ENCODE results near the gene UNC93B1. TPM values are rescaled to one million over a fixed set of nuclear protein-coding genes. Genes with fewer than 3 reads are reported as not detected.
A peak's percentile ranks its signal among the peaks of the same experiment; 100 is the strongest.

Gene UNC93B1
- total RNA-seq, 2 experiments from 2014 or later: 21.3 to 22.0 TPM

DNA sequence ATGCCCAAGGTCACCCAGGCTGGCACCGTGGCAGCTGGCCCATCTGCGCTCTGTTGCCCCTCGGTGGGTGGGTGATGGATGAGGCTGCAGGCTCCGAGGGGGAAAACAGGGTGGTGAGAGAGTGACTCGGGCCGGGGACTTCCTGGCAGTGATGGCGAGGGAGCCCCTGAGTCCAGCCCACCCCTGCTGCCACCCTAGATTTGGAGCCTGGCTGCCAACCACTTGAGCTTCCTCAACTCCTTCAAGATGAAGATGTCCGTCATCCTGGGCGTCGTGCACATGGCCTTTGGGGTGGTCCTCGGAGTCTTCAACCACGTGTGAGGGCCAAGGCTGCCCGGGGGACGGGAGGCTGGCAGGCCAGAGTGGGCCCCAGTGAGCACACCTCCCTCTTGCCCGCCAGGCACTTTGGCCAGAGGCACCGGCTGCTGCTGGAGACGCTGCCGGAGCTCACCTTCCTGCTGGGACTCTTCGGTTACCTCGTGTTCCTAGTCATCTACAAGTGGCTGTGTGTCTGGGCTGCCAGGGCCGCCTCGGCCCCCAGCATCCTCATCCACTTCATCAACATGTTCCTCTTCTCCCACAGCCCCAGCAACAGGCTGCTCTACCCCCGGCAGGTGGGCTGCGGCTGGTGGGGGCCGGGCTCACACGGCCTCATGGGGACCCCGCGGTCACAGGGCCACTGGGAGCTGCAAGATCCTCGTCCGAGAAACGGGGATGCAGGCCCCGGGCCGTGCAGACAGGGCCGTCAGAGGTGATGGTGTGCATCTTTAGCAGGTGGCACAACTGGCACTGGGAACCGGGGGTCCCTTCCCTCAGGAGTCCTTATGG, 45.0 kb upstream of the UNC93B1 start:
- Histone ChIP-seq H3K27ac (ENCODE audit: low read depth in 1 of 2, low read length in 2 of 2) (no peak overlapping the region), H3K27me3 (ENCODE audit: control insufficient read depth in 1 of 2, insufficient read depth in 2 of 2, low read length in 2 of 2) (no peaks in the 10 kb centered on the region), H3K4me1 (ENCODE audit: insufficient read depth, low read length) (no peaks in the 10 kb centered on the region), H3K4me3 (ENCODE audit: low read length) (no peak overlapping the region), H3K9me3 (ENCODE audit: control insufficient read depth in 1 of 2, insufficient read depth in 1 of 2, low read length in 2 of 2) (no peaks in the 10 kb centered on the region), H3K36me3 (ENCODE audit: insufficient read depth, low read length) (peaks cover 76% of the 10 kb centered on the region)
- POLR2A ChIA-PET: no interaction called here
- ATAC-seq (ENCODE audit: poor library complexity): no peak
- H3K27ac Mint-ChIP-seq: no peak overlapping the region
- intact Hi-C loops (cut with DNase I, micrococcal nuclease): no loop called here
- H3K36me3 Mint-ChIP-seq (ENCODE audit: low read depth): peaks cover 29% of the 10 kb centered on the region
- H3K4me3 Mint-ChIP-seq: no peak overlapping the region
- no peak for DNase-seq
- CTCF ChIA-PET: no interaction called here
- TF ChIP-seq, protein P1, sequence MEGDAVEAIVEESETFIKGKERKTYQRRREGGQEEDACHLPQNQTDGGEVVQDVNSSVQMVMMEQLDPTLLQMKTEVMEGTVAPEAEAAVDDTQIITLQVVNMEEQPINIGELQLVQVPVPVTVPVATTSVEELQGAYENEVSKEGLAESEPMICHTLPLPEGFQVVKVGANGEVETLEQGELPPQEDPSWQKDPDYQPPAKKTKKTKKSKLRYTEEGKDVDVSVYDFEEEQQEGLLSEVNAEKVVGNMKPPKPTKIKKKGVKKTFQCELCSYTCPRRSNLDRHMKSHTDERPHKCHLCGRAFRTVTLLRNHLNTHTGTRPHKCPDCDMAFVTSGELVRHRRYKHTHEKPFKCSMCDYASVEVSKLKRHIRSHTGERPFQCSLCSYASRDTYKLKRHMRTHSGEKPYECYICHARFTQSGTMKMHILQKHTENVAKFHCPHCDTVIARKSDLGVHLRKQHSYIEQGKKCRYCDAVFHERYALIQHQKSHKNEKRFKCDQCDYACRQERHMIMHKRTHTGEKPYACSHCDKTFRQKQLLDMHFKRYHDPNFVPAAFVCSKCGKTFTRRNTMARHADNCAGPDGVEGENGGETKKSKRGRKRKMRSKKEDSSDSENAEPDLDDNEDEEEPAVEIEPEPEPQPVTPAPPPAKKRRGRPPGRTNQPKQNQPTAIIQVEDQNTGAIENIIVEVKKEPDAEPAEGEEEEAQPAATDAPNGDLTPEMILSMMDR (IDR thresholded peaks at IDR 0.05): no peak
- H3K27me3 Mint-ChIP-seq: no peaks in the 10 kb centered on the region
- H3K9me3 Mint-ChIP-seq: no peaks in the 10 kb centered on the region
- no peaks in the 10 kb centered on the region for H3K4me1 Mint-ChIP-seq (ENCODE audit: low read depth)

DNA sequence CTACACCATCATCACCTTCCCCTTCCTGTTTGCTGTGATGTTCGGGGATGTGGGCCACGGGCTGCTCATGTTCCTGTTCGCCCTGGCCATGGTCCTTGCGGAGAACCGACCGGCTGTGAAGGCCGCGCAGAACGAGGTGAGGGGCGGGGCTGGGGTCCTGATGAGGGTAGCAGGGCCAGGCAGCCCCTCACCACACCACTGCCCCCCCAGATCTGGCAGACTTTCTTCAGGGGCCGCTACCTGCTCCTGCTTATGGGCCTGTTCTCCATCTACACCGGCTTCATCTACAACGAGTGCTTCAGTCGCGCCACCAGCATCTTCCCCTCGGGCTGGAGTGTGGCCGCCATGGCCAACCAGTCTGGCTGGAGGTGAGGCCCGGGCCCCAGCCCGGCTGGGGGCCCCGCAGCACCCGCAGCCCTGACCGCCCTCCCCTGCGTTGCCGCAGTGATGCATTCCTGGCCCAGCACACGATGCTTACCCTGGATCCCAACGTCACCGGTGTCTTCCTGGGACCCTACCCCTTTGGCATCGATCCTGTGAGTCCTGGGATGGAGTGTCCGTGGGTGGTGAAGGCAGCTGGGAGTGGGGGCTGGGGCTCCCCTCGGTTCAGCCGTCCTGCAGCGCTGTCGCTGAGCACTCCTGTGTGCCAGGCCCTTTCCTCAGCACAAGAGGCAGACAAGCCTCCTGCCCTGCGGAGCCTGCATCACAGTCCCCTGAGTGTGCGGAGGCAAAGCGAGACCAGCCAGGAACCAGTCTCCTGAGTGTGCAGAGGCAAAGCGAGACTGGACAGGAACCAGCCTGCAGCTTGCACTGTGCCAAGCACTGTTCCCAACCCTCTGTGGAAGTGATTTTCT, 43.8 kb upstream of the UNC93B1 start:
- peaks cover 29% of the 10 kb centered on the region for H3K36me3 Mint-ChIP-seq (ENCODE audit: low read depth)
- no peaks in the 10 kb centered on the region for H3K4me1 Mint-ChIP-seq (ENCODE audit: low read depth)
- no peak overlapping the region for H3K27ac ChIP-seq (ENCODE audit: low read depth in 1 of 2, low read length in 2 of 2)
- no peak overlapping the region for H3K4me3 ChIP-seq (ENCODE audit: low read length)
- ATAC-seq (ENCODE audit: poor library complexity) (no peak), DNase-seq (no peak)
- intact Hi-C loops (cut with DNase I, micrococcal nuclease): no loop called here
- POLR2A ChIA-PET: no interaction called here
- H3K4me1 ChIP-seq (ENCODE audit: insufficient read depth, low read length): no peaks in the 10 kb centered on the region
- no peaks in the 10 kb centered on the region for H3K9me3 ChIP-seq (ENCODE audit: control insufficient read depth in 1 of 2, insufficient read depth in 1 of 2, low read length in 2 of 2)
- H3K9me3 Mint-ChIP-seq: no peaks in the 10 kb centered on the region
- TF ChIP-seq, protein P1 (IDR thresholded peaks at IDR 0.05): no peak
- H3K27me3 Mint-ChIP-seq: no peaks in the 10 kb centered on the region
- H3K27ac Mint-ChIP-seq: no peak overlapping the region
- peaks cover 84% of the 10 kb centered on the region for H3K36me3 ChIP-seq (ENCODE audit: insufficient read depth, low read length)
- no peaks in the 10 kb centered on the region for H3K27me3 ChIP-seq (ENCODE audit: control insufficient read depth in 1 of 2, insufficient read depth in 2 of 2, low read length in 2 of 2)
- H3K4me3 Mint-ChIP-seq: no peak overlapping the region
- CTCF ChIA-PET: interaction anchor here (0.7 kb wide), 1 partner anchor 44 kb away, joined by 3 read pairs; no protein-coding TSS in a partner anchor

DNA sequence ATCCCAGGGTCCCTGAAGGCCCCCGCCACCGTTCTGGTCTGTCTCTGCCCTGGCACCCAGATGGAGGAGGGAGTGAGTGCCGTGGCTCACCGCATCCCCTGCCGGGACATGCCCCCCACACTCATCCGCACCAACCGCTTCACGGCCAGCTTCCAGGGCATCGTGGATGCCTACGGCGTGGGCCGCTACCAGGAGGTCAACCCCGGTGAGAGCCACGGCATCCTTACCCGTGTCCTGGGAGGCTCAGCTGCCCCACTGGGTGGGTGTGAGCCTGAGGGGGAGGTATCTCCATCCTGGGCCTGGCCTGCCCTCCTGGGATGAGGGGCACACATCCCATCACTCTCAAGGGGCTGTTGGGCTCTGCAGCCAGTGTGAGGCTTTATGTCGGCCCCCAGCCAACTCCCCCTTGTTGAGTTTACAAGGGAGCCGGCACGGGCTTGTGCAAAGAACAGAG, 41.0 kb upstream of the UNC93B1 start:
- ChIA-PET POLR2A (no interaction called here), CTCF (no interaction called here)
- TF ChIP-seq, protein P1 (IDR thresholded peaks at IDR 0.05): no peak
- Histone ChIP-seq H3K9me3 (ENCODE audit: control insufficient read depth in 1 of 2, insufficient read depth in 1 of 2, low read length in 2 of 2) (no peaks in the 10 kb centered on the region), H3K4me3 (ENCODE audit: low read length) (no peak overlapping the region), H3K36me3 (ENCODE audit: insufficient read depth, low read length) (peaks cover 76% of the 10 kb centered on the region), H3K4me1 (ENCODE audit: insufficient read depth, low read length) (peaks cover 23% of the 10 kb centered on the region), H3K27me3 (ENCODE audit: control insufficient read depth in 1 of 2, insufficient read depth in 2 of 2, low read length in 2 of 2) (no peaks in the 10 kb centered on the region), H3K27ac (ENCODE audit: low read depth in 1 of 2, low read length in 2 of 2) (no peak overlapping the region)
- H3K4me3 Mint-ChIP-seq: no peak overlapping the region
- DNase-seq: peak in 1 of 14 experiments; percentile 19
- peaks cover 18% of the 10 kb centered on the region for H3K36me3 Mint-ChIP-seq (ENCODE audit: low read depth)
- H3K9me3 Mint-ChIP-seq: no peaks in the 10 kb centered on the region
- no peak for ATAC-seq (ENCODE audit: poor library complexity)
- H3K27ac Mint-ChIP-seq: no peak overlapping the region
- H3K4me1 Mint-ChIP-seq (ENCODE audit: low read depth): peaks cover 9% of the 10 kb centered on the region
- no peaks in the 10 kb centered on the region for H3K27me3 Mint-ChIP-seq
- intact Hi-C loops (cut with DNase I, micrococcal nuclease): no loop called here
